ENCODE measurements around the gene CAPN10. TPM values are rescaled to one million over a fixed set of nuclear protein-coding genes. Genes with fewer than 3 reads are reported as not detected.
"Not testable (repeated sequence)": the region's sequence is repeated elsewhere in the genome, so short reads cannot be mapped to it uniquely, and the experiment has no call there.

Gene CAPN10
- polyA plus RNA-seq, 1 donor, result 34.9 TPM

DNA sequence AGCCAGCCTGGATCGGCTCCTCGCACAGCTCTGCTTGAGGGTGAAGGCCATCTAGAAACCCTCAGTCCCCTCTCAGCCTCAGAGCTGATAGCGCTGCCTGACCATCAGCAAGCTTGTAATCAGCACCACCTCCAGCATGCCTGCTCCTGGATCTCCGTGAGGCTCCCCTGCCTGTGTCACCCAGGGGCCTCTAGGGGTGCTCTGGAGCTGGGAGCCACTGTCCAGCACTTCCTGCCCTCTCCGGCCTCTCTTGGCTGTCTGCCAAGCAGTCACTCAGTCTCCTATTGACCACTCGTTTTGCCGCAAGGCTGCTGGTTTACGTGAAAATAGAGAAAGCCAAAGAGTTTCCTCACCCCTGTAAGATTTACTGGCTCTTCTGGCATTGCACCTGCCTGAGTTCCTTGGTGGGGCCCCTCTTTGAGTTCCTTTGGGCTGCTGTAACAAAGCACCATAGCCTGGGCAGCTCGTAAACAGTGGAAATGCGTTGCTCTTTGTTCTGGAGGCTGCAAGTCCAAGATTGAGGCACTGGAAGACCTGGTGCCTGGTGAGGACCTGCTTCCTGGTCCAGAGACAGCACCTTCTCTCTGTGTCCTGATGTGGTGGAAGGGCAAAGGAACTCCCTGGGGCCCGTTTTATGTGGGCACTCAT is 17.9 kb downstream of the CAPN10 start:
- Histone ChIP-seq H3K27ac (ENCODE audit: low read length) (peak overlapping the region; percentile 87), H3K9me3 (ENCODE audit: control insufficient read depth, low read depth, low read length) (no peaks in the 10 kb centered on the region), H3K4me1 (ENCODE audit: control insufficient read depth, insufficient read depth, low read length) (peaks cover 24% of the 10 kb centered on the region), H3K36me3 (ENCODE audit: control insufficient read depth, insufficient read depth, low read length) (peaks cover 15% of the 10 kb centered on the region), H3K27me3 (ENCODE audit: control insufficient read depth, insufficient read depth, low read length) (no peaks in the 10 kb centered on the region), H3K4me3 (ENCODE audit: low read length) (peak overlapping the region; percentile 76)
- peak; percentile 80 to 91 for DNase-seq
- no CpG with 5 or more reads among the region's 11 CpGs for WGBS (ENCODE audit: insufficient coverage, low lambda C conversion rate)

GRCh38 chr2:240604939-240605716 is 18.6 kb downstream of the CAPN10 start:
- Histone ChIP-seq H3K27me3 (ENCODE audit: control insufficient read depth, insufficient read depth, low read length) (no peaks in the 10 kb centered on the region), H3K9me3 (ENCODE audit: control insufficient read depth, low read depth, low read length) (no peaks in the 10 kb centered on the region), H3K27ac (ENCODE audit: low read length) (peak overlapping the region; percentile 87), H3K4me3 (ENCODE audit: low read length) (peak overlapping the region; percentile 76), H3K4me1 (ENCODE audit: control insufficient read depth, insufficient read depth, low read length) (peaks cover 24% of the 10 kb centered on the region), H3K36me3 (ENCODE audit: control insufficient read depth, insufficient read depth, low read length) (peaks cover 13% of the 10 kb centered on the region)
- 20% methylated on average over 1 of the region's 19 CpGs for WGBS (ENCODE audit: insufficient coverage, low lambda C conversion rate)
- DNase-seq, result peak; percentile 88 to 96

DNA sequence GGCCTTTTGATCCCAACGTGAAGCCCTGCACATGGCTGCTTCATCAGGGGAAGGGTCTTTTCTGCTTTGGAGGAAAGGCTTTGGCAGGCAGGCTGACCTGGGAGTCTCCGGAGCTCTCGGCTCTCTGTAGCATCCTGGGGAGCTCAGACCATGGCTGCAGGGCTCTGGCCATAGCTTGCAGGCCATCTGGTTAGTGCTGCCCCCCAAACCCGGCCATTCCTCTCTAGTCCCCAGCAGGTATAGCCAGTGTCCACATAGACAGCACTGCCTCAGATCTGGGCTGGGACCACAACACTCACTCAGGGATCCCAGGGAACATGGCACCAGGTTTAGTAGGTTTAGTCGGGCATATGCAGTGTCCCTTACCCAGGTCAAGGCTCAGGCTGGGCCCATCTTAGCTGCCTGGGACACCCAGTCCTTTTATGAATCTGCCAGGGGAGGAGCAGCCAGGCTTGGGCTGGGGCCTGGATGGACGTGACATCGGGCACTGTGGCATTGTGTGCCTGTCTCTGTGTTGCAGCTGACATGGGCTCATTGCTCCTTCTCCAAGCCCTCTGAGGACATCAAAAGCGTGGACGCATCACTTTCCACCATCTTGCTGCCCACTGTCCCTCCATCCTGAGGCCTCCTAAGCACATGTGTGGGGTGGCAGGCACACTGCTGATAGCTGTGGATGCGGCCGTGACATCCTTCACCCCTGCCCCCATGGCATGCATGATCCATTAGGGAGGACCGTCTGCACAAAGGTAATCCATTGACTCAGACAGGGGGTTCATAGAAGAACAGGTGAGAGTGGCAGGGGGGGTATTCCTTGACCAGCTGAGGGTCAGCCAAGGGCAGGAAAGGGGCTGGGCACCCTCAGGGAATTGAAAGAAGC is 19.6 kb downstream of the CAPN10 start:
- no peak for DNase-seq
- peak overlapping the region; percentile 76 for H3K4me3 ChIP-seq (ENCODE audit: low read length)
- H3K27me3 ChIP-seq (ENCODE audit: control insufficient read depth, insufficient read depth, low read length), result no peaks in the 10 kb centered on the region
- H3K27ac ChIP-seq (ENCODE audit: low read length), result peak overlapping the region; percentile 87
- WGBS (ENCODE audit: insufficient coverage, low lambda C conversion rate), result no CpG with 5 or more reads among the region's 12 CpGs
- H3K36me3 ChIP-seq (ENCODE audit: control insufficient read depth, insufficient read depth, low read length), result peaks cover 17% of the 10 kb centered on the region
- H3K4me1 ChIP-seq (ENCODE audit: control insufficient read depth, insufficient read depth, low read length), result peaks cover 24% of the 10 kb centered on the region
- no peaks in the 10 kb centered on the region for H3K9me3 ChIP-seq (ENCODE audit: control insufficient read depth, low read depth, low read length)

- no peaks in the 10 kb centered on the region for H3K27me3 ChIP-seq (ENCODE audit: control insufficient read depth, insufficient read depth, low read length)
- H3K27ac ChIP-seq (ENCODE audit: low read length), result no peak overlapping the region
- no CpG with 5 or more reads among the region's 10 CpGs for WGBS (ENCODE audit: insufficient coverage, low lambda C conversion rate)
- H3K9me3 ChIP-seq (ENCODE audit: control insufficient read depth, low read depth, low read length), result peaks cover 6% of the 10 kb centered on the region
- H3K4me3 ChIP-seq (ENCODE audit: low read length), result no peak overlapping the region
- DNase-seq, result no peak
- H3K4me1 ChIP-seq (ENCODE audit: control insufficient read depth, insufficient read depth, low read length), result peaks cover 8% of the 10 kb centered on the region
- peaks cover 47% of the 10 kb centered on the region for H3K36me3 ChIP-seq (ENCODE audit: control insufficient read depth, insufficient read depth, low read length)
These were observed 25.2 kb downstream of the CAPN10 start for GRCh38 chr2:240611601-240612210.

- H3K9me3 ChIP-seq (ENCODE audit: control insufficient read depth, low read depth, low read length), result peaks cover 11% of the 10 kb centered on the region
- H3K36me3 ChIP-seq (ENCODE audit: control insufficient read depth, insufficient read depth, low read length), result peaks cover 63% of the 10 kb centered on the region
- DNase-seq, result no peak
- H3K27ac ChIP-seq (ENCODE audit: low read length), result no peak overlapping the region
- H3K27me3 ChIP-seq (ENCODE audit: control insufficient read depth, insufficient read depth, low read length), result no peaks in the 10 kb centered on the region
- WGBS (ENCODE audit: insufficient coverage, low lambda C conversion rate), result no CpG with 5 or more reads among the region's 4 CpGs
- H3K4me3 ChIP-seq (ENCODE audit: low read length), result no peak overlapping the region
- H3K4me1 ChIP-seq (ENCODE audit: control insufficient read depth, insufficient read depth, low read length), result peaks cover 8% of the 10 kb centered on the region
These were observed 27.2 kb downstream of the CAPN10 start for GRCh38 chr2:240613781-240614180.

DNA sequence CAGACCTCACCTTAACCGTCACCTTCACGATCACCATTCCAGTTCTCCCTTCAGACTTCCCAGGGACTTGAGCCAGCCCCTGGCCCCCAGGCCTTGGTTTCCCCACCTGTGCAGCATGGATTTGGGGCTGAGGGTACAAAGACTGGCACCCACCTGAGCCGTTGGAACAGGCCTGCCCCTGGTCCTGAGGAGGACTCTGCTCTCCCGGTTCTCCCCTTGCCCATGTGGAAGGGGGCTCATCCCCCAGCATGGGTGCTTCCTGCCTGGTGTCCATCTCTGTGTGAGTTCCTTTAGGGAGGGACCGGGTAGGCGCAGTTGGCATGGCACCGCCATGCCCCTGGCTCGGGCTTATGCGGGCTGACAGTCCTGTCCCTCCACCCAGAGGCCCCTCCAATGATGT is 27.9 kb downstream of the CAPN10 start:
- Histone ChIP-seq H3K4me3 (ENCODE audit: low read length) (no peak overlapping the region), H3K36me3 (ENCODE audit: control insufficient read depth, insufficient read depth, low read length) (peaks cover 68% of the 10 kb centered on the region), H3K4me1 (ENCODE audit: control insufficient read depth, insufficient read depth, low read length) (peaks cover 8% of the 10 kb centered on the region), H3K27me3 (ENCODE audit: control insufficient read depth, insufficient read depth, low read length) (no peaks in the 10 kb centered on the region), H3K27ac (ENCODE audit: low read length) (no peak overlapping the region), H3K9me3 (ENCODE audit: control insufficient read depth, low read depth, low read length) (peaks cover 11% of the 10 kb centered on the region)
- WGBS (ENCODE audit: insufficient coverage, low lambda C conversion rate), result no CpG with 5 or more reads among the region's 9 CpGs
- DNase-seq, result no peak

DNA sequence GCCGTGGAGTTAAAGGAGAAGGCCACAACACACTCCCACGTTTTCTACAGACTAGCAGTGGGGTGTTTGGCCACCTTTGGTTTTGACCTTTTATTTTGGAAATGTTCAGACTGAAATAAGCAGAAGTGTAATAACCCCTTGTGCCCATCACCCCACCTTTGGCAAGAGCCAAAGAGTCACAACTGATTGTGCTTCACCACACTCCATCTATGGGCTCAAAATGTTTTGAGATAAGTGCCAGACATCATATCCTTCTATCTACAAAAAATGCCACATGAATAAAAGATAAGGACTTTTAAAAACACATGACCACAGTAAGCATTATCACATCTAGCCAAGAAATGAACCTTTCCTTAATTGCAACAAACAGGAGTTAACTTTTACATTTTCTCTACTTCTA is 28.9 kb downstream of the CAPN10 start:
- H3K4me1 ChIP-seq (ENCODE audit: control insufficient read depth, insufficient read depth, low read length), result peaks cover 8% of the 10 kb centered on the region
- no peak for DNase-seq
- peaks cover 78% of the 10 kb centered on the region for H3K36me3 ChIP-seq (ENCODE audit: control insufficient read depth, insufficient read depth, low read length)
- H3K9me3 ChIP-seq (ENCODE audit: control insufficient read depth, low read depth, low read length), result peaks cover 11% of the 10 kb centered on the region
- no peak overlapping the region for H3K4me3 ChIP-seq (ENCODE audit: low read length)
- H3K27me3 ChIP-seq (ENCODE audit: control insufficient read depth, insufficient read depth, low read length), result no peaks in the 10 kb centered on the region
- WGBS (ENCODE audit: insufficient coverage, low lambda C conversion rate), result no CpG with 5 or more reads among the region's 2 CpGs
- no peak overlapping the region for H3K27ac ChIP-seq (ENCODE audit: low read length)

DNA sequence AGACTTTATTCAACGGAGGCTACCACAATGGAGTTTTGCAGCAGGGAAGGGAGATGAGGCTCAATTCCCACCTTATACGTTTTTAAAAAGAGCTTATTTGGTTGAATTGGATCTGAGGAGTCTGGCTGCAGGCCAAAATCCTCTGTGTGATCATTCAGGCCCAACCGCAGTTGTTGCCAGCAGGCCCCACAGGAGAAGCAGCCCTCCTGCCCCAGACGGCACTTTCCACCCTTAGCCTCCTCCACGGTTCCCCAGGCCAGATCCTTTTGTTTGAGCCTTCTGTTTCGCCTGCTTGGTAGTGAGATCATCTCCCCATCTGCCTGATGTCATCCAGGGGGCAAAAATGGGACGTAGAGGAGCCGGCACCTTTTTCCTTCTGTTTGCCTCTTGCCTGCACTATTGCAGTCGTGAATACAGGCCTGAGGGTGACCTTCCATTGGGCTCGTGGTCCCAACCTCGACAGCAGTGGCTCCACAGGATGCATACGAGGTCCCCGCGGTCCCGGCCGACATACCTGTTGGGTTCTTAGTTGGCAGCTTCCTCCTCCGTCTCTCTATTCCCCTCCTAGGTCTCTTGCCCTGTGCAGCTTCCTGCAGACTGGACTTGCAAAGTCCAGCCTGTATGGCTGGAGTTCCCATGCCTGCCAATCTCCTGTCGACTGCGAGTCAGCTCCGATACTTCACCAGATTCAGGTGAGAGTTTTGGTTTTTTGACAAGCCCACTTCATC is 29.4 kb downstream of the CAPN10 start:
- no peak overlapping the region for H3K27ac ChIP-seq (ENCODE audit: low read length)
- no peak for DNase-seq
- H3K4me1 ChIP-seq (ENCODE audit: control insufficient read depth, insufficient read depth, low read length), result peaks cover 8% of the 10 kb centered on the region
- no CpG with 5 or more reads among the region's 20 CpGs for WGBS (ENCODE audit: insufficient coverage, low lambda C conversion rate)
- H3K36me3 ChIP-seq (ENCODE audit: control insufficient read depth, insufficient read depth, low read length), result peaks cover 78% of the 10 kb centered on the region
- peaks cover 11% of the 10 kb centered on the region for H3K9me3 ChIP-seq (ENCODE audit: control insufficient read depth, low read depth, low read length)
- H3K27me3 ChIP-seq (ENCODE audit: control insufficient read depth, insufficient read depth, low read length), result no peaks in the 10 kb centered on the region
- H3K4me3 ChIP-seq (ENCODE audit: low read length), result no peak overlapping the region

DNA sequence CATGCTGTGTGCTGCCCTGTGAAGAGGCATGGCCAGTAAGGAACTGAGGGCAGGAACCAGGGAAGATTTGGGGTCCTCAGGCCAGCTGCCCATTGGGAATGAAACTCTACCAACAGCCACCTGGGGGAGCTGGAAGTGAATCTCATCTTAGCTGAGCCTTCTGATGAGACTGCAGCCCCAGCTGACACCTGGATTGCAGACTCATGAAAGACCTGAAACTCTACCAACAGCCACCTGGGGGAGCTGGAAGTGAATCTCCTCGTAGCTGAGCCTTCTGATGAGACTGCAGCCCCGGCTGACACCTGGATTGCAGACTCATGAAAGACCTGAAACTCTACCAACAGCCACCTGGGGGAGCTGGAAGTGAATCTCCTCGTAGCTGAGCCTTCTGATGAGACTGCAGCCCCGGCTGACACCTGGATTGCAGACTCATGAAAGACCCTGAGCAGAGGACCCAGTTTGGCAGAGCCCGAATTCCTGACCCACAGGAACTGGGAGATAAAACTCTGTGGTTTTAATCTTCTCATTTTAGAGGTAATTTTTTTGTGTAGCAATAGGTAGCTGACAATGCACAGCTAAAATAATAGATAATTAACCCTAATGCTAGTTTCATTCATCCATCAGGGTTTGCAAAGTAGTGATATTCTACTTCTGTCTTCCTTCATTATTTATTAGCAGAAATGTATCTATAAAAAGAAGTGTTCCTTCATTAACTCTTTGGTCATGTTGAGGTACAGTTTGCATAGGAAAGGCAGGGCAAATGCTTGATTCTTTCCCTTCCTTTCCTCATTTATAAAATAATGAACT is 30.5 kb downstream of the CAPN10 start:
- WGBS (ENCODE audit: insufficient coverage, low lambda C conversion rate), result no CpG with 5 or more reads among the region's 5 CpGs
- Histone ChIP-seq H3K9me3 (ENCODE audit: control insufficient read depth, low read depth, low read length) (peaks cover 11% of the 10 kb centered on the region), H3K36me3 (ENCODE audit: control insufficient read depth, insufficient read depth, low read length) (peaks cover 80% of the 10 kb centered on the region)
- not testable (repeated sequence) for DNase-seq; H3K27ac ChIP-seq (ENCODE audit: low read length); H3K4me3 ChIP-seq (ENCODE audit: low read length); H3K4me1 ChIP-seq (ENCODE audit: control insufficient read depth, insufficient read depth, low read length); H3K27me3 ChIP-seq (ENCODE audit: control insufficient read depth, insufficient read depth, low read length)

Measured in large intestine (tissue), 3 donors.